Hepatocyte (in vitro differentiated cells): Measurements from ENCODE around the gene EXOC3L4. TPM values are rescaled to one million over a fixed set of nuclear protein-coding genes. Genes with fewer than 3 reads are reported as not detected.

Source experiments
- DNase-seq: peaks from one replicate; pipeline ENCODE4 v3.0.0-alpha.2; 2016; ENCODE audit warnings: low spot score
- H2AFZ ChIP-seq: fragments of 200-600 bp; sonication (generic); 2 replicates; pipeline ENCODE4 v1.6.0; 2016; ENCODE audit warnings: antibody characterized with exemption, mild to moderate bottlenecking
- H3K27ac ChIP-seq: fragments of 200-600 bp; sonication (generic); 2 replicates; pipeline ENCODE4 v1.5.1; 2016; ENCODE audit warnings: mild to moderate bottlenecking
- H3K27me3 ChIP-seq: fragments of 200-600 bp; sonication (generic); 2 replicates; pipeline ENCODE4 v1.6.1; 2016
- H3K36me3 ChIP-seq: fragments of 200-600 bp; sonication (generic); replicated peaks from 2 replicates; pipeline ENCODE4 v1.5.1; 2016; ENCODE audit warnings: low read depth; ENCODE audit not compliant: insufficient read depth
- H3K4me1 ChIP-seq: fragments of 200-600 bp; sonication (generic); 2 replicates; pipeline ENCODE4 v1.5.1; 2016; ENCODE audit warnings: mild to moderate bottlenecking, moderate library complexity; ENCODE audit not compliant: insufficient read depth
- H3K4me2 ChIP-seq: fragments of 200-600 bp; sonication (generic); 2 replicates; pipeline ENCODE4 v1.6.0; 2016
- H3K4me3 ChIP-seq: fragments of 200-600 bp; sonication (generic); 2 replicates; pipeline ENCODE4 v1.5.1; 2016; ENCODE audit warnings: mild to moderate bottlenecking
- H3K79me2 ChIP-seq: fragments of 200-600 bp; sonication (generic); 2 replicates; pipeline ENCODE4 v1.6.0; 2017; ENCODE audit warnings: mild to moderate bottlenecking
- H3K9me2 ChIP-seq: fragments of 200-600 bp; sonication (generic); replicated peaks from 2 replicates; pipeline ENCODE4 v1.6.0; 2017; ENCODE audit warnings: mild to moderate bottlenecking; ENCODE audit not compliant: insufficient read depth
- H3K9me3 ChIP-seq: fragments of 200-600 bp; sonication (generic); 2 replicates; pipeline ENCODE4 v1.5.1; 2016; ENCODE audit warnings: low read depth, mild to moderate bottlenecking
- H4K20me1 ChIP-seq: fragments of 200-600 bp; sonication (generic); 2 replicates; pipeline ENCODE4 v1.6.0; 2016; ENCODE audit warnings: mild to moderate bottlenecking; ENCODE audit not compliant: insufficient read depth, poor library complexity, severe bottlenecking
- EZH2 ChIP-seq: fragments of 200-600 bp; sonication (generic); IDR thresholded peaks from 2 replicates; pipeline ENCODE4 v1.6.1; 2016; ENCODE audit warnings: antibody characterized with exemption, mild to moderate bottlenecking, borderline replicate concordance
- EZH2phosphoT487 ChIP-seq: fragments of 200-600 bp; sonication (generic); IDR thresholded peaks from one replicate; pipeline ENCODE4 v1.6.1; 2018; ENCODE audit warnings: antibody characterized with exemption, mild to moderate bottlenecking, low read depth, moderate library complexity; ENCODE audit not compliant: unreplicated experiment, severe bottlenecking
- WGBS: methylation state at CpG from one replicate; pipeline ENCODE4 v1.1.6; 2016; ENCODE audit warnings: low lambda C conversion rate; ENCODE audit errors: missing lambda C conversion rate; 5-methylcytosine and 5-hydroxymethylcytosine counted together
- polyA plus RNA-seq: library from polyadenylated mRNA; unstranded; fragments of >200 nt; fragmentation: Nextera tagmentation; extraction: Ambion mirVana; gene quantifications from 2 replicates; pipeline ENCODE4 v1.2.1, GENCODE V29; 2016
- total RNA-seq: library from RNA; depleted of rRNA; stranded (reverse); fragments of >200 nt; gene quantifications from 2 replicates; pipeline ENCODE4 v1.2.3, GENCODE V29; 2014
- TF ChIP-seq, protein P1 (sequence below): fragments of 200-600 bp; sonication (generic); IDR thresholded peaks from 2 replicates; pipeline ENCODE4 v1.5.1; 2016; ENCODE audit warnings: antibody characterized with exemption, mild to moderate bottlenecking; ENCODE audit not compliant: poor library complexity

Gene EXOC3L4
- total and polyA plus RNA-seq, 2 experiments from 2014 or later: 35.3 to 40.3 TPM

DNA sequence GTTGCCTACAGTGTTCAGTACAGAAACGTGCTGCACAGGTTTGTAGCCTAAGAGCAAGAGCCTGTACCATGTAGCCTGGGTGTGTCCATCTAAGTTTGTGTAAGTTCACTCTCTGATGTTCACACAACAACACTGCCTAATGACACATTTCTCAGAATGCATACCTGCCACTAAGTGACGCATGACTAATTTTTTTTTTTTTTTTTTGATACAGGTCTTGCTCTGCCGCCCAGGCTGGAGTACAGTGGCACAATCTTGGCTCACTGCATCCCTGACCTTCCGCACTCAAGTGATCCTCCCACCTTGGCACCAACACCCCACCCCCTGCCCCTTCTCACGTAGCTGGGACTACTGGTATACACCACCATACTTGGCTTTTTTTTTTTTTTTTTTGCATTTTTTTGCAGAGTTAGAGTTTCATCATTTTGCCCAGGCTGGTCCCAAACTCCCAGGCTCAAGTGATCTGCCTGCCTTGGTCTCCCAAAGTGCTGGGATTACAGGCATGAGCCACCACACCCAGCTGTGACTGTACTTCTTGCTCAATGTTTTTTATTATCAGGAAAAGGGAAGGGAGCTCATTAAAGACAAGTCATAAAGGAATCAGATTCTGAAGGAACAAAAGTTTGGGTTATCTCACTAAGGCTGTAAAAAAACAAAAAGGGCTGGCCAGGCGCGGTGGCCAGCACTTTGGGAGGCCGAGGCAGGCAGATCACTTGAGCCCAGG, 27.1 kb upstream of the EXOC3L4 start:
- no peak overlapping the region for H3K4me3 ChIP-seq
- no peaks in the 10 kb centered on the region for H4K20me1 ChIP-seq
- no peak for DNase-seq
- peaks cover 10% of the 10 kb centered on the region for H3K4me1 ChIP-seq
- H3K9me2 ChIP-seq: no peaks in the 10 kb centered on the region
- H3K27ac ChIP-seq: peak overlapping the region; percentile 78
- no peaks in the 10 kb centered on the region for H3K79me2 ChIP-seq
- no peaks in the 10 kb centered on the region for H3K36me3 ChIP-seq
- no peak overlapping the region for H2AFZ ChIP-seq
- WGBS: 65% methylated on average over 8 of the region's 8 CpGs
- H3K27me3 ChIP-seq: no peaks in the 10 kb centered on the region
- no peaks in the 10 kb centered on the region for H3K9me3 ChIP-seq
- TF ChIP-seq EZH2 (no peak), EZH2phosphoT487 (no peak)
- TF ChIP-seq, protein P1, sequence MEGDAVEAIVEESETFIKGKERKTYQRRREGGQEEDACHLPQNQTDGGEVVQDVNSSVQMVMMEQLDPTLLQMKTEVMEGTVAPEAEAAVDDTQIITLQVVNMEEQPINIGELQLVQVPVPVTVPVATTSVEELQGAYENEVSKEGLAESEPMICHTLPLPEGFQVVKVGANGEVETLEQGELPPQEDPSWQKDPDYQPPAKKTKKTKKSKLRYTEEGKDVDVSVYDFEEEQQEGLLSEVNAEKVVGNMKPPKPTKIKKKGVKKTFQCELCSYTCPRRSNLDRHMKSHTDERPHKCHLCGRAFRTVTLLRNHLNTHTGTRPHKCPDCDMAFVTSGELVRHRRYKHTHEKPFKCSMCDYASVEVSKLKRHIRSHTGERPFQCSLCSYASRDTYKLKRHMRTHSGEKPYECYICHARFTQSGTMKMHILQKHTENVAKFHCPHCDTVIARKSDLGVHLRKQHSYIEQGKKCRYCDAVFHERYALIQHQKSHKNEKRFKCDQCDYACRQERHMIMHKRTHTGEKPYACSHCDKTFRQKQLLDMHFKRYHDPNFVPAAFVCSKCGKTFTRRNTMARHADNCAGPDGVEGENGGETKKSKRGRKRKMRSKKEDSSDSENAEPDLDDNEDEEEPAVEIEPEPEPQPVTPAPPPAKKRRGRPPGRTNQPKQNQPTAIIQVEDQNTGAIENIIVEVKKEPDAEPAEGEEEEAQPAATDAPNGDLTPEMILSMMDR: no peak
- H3K4me2 ChIP-seq: peak overlapping the region; percentile 52

- H4K20me1 ChIP-seq: no peaks in the 10 kb centered on the region
- no peaks in the 10 kb centered on the region for H3K9me2 ChIP-seq
- TF ChIP-seq, protein P1: no peak
- TF ChIP-seq EZH2phosphoT487 (no peak), EZH2 (no peak)
- no peak overlapping the region for H3K4me2 ChIP-seq
- 87% methylated on average over 21 of the region's 22 CpGs for WGBS
- H3K9me3 ChIP-seq: no peaks in the 10 kb centered on the region
- DNase-seq: no peak
- no peak overlapping the region for H2AFZ ChIP-seq
- no peak overlapping the region for H3K27ac ChIP-seq
- no peaks in the 10 kb centered on the region for H3K36me3 ChIP-seq
- no peaks in the 10 kb centered on the region for H3K27me3 ChIP-seq
- peaks cover 13% of the 10 kb centered on the region for H3K4me1 ChIP-seq
- H3K4me3 ChIP-seq: no peak overlapping the region
- H3K79me2 ChIP-seq: no peaks in the 10 kb centered on the region
These were observed 26.0 kb upstream of the EXOC3L4 start for GRCh38 chr14:103068351-103069073.

DNA sequence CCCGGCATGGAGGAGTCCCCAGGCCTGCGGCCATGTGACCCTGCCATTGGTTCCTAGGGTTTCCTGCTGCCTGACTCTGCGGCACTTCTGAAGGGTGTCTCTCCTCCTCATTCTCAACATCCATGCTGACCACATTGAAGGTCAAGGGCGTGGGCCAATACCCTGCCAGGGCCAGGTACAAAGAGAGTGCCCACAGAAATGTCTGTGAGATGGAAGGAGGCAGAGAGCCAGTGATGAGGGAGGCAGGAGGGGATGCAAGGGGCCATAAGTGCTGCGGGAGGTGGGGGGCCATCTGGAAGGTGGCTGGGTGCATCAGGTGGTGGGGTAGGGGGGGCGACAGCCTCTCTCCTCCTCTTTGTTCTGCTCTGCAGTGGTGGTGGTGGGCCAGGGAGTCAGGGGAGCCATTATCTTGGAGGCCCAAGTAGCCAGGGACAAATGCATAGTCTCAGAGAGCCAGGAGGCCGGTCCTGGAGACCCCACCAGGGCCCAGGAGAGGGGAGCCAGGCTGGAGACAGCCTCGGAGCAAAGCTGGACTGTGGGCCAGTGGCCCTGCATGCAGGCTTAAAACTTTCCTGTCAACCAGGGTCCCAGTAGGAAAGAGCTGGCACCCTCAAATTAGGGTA, 24.2 kb upstream of the EXOC3L4 start:
- 89% methylated on average over 8 of the region's 8 CpGs for WGBS
- no peak for DNase-seq
- H2AFZ ChIP-seq: no peak overlapping the region
- no peaks in the 10 kb centered on the region for H3K27me3 ChIP-seq
- H3K9me3 ChIP-seq: no peaks in the 10 kb centered on the region
- peaks cover 26% of the 10 kb centered on the region for H3K4me1 ChIP-seq
- H3K9me2 ChIP-seq: no peaks in the 10 kb centered on the region
- no peaks in the 10 kb centered on the region for H3K79me2 ChIP-seq
- no peak overlapping the region for H3K27ac ChIP-seq
- H4K20me1 ChIP-seq: no peaks in the 10 kb centered on the region
- H3K4me2 ChIP-seq: no peak overlapping the region
- no peak overlapping the region for H3K4me3 ChIP-seq
- TF ChIP-seq, protein P1: no peak
- no peak for TF ChIP-seq EZH2phosphoT487
- TF ChIP-seq EZH2: no peak
- no peaks in the 10 kb centered on the region for H3K36me3 ChIP-seq
